Fibroblast of pulmonary artery (primary cell): Measurements from ENCODE around the gene RABGAP1L.
"Not testable (repeated sequence)": the region's sequence is repeated elsewhere in the genome, so short reads cannot be mapped to it uniquely, and the experiment has no call there.

ENCODE experiments used
- DNase-seq: peaks from one replicate; pipeline ENCODE4 v3.0.0-alpha.2; 2010; ENCODE audit warnings: low read depth
- H3K4me3 ChIP-seq: replicated peaks from 2 replicates; pipeline ENCODE4 v1.5.1; 2011; ENCODE audit warnings: low read depth, mild to moderate bottlenecking, control low read depth, low read length, moderate library complexity
- CTCF ChIP-seq: IDR thresholded peaks from 2 replicates; pipeline ENCODE4 v1.5.1; 2011; ENCODE audit warnings: mild to moderate bottlenecking, control low read depth, low read length, inconsistent platforms; ENCODE audit errors: missing control alignments

RABGAP1L gene

GRCh38 chr1:174118751-174119150, 40.6 kb upstream of the RABGAP1L start:
- TF ChIP-seq CTCF, result no peak
- no peak overlapping the region for H3K4me3 ChIP-seq
- no peak for DNase-seq

- DNase-seq, H3K4me3 ChIP-seq: not testable (repeated sequence)
Measured at GRCh38 chr1:174122318-174122717, 37.0 kb upstream of the RABGAP1L start.

- no peak overlapping the region for H3K4me3 ChIP-seq
- no peak for DNase-seq
- no peak for TF ChIP-seq CTCF
Measured at GRCh38 chr1:174123843-174124242, 35.5 kb upstream of the RABGAP1L start.

GRCh38 chr1:174127176-174127575, 32.1 kb upstream of the RABGAP1L start:
- not testable (repeated sequence) for DNase-seq, H3K4me3 ChIP-seq

- H3K4me3 ChIP-seq, result no peak overlapping the region
- no peak for TF ChIP-seq CTCF
- DNase-seq, result no peak
Measured at GRCh38 chr1:174131032-174131638, 28.2 kb upstream of the RABGAP1L start.

GRCh38 chr1:174134003-174134659, 25.2 kb upstream of the RABGAP1L start:
- DNase-seq, result no peak
- no peak for TF ChIP-seq CTCF
- no peak overlapping the region for H3K4me3 ChIP-seq

- H3K4me3 ChIP-seq, result no peak overlapping the region
- DNase-seq, result no peak
- TF ChIP-seq CTCF, result no peak
Measured at GRCh38 chr1:174135211-174135610, 24.1 kb upstream of the RABGAP1L start.

GRCh38 chr1:174136714-174137113, 22.6 kb upstream of the RABGAP1L start:
- no peak overlapping the region for H3K4me3 ChIP-seq
- DNase-seq, result no peak
- TF ChIP-seq CTCF, result no peak
